ENCODE data around the gene SMIM36.

Gene SMIM36

DNA sequence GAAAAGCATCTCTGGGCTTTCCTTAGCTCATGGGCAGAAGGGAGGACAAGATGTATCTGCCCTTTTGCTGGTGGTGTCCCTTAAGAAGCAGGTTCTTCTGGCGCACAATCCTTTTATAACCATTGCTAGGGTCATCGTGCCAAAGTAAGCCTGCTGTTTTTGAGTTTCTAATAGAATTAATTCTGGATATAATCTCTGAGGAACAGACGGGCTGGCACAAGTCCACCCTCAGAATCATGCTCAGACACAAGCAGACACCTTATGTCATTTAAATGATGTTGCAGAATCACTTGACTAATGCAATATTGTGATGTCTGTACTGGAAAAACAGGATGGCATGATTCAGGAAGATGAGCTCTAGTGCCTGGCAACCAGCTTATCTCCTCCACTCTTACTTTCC, 70.9 kb downstream of the SMIM36 start:
- TF ChIP-seq EZH2 (optimal IDR thresholded peaks at IDR 0.05; ENCODE audit: low read depth, low read length) (no peak), EZH2phosphoT487 (IDR thresholded peaks at IDR 0.05; ENCODE audit: low read length) (no peak)
- TF ChIP-seq, protein P1, sequence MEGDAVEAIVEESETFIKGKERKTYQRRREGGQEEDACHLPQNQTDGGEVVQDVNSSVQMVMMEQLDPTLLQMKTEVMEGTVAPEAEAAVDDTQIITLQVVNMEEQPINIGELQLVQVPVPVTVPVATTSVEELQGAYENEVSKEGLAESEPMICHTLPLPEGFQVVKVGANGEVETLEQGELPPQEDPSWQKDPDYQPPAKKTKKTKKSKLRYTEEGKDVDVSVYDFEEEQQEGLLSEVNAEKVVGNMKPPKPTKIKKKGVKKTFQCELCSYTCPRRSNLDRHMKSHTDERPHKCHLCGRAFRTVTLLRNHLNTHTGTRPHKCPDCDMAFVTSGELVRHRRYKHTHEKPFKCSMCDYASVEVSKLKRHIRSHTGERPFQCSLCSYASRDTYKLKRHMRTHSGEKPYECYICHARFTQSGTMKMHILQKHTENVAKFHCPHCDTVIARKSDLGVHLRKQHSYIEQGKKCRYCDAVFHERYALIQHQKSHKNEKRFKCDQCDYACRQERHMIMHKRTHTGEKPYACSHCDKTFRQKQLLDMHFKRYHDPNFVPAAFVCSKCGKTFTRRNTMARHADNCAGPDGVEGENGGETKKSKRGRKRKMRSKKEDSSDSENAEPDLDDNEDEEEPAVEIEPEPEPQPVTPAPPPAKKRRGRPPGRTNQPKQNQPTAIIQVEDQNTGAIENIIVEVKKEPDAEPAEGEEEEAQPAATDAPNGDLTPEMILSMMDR (IDR thresholded peaks at IDR 0.05; ENCODE audit: low read length), result no peak
- Histone ChIP-seq H3K9me3 (replicated peaks; ENCODE audit: insufficient read depth, low read length) (no peaks in the 10 kb centered on the region), H3K27ac (ENCODE audit: low read length) (no peak overlapping the region), H3K9me2 (replicated peaks; ENCODE audit: insufficient read depth, low read length) (no peaks in the 10 kb centered on the region), H3K36me3 (replicated peaks; ENCODE audit: insufficient read depth, low read length) (no peaks in the 10 kb centered on the region), H3K4me3 (ENCODE audit: low read length) (no peak overlapping the region), H3K27me3 (replicated peaks; ENCODE audit: insufficient read depth, low read length) (no peaks in the 10 kb centered on the region), H3K9ac (ENCODE audit: low read length) (no peak overlapping the region), H3K4me2 (ENCODE audit: low read depth, low read length) (no peak overlapping the region), H2AFZ (ENCODE audit: low read length) (no peak overlapping the region), H3K79me2 (ENCODE audit: low read length) (no peaks in the 10 kb centered on the region), H4K20me1 (ENCODE audit: insufficient read depth, low read length) (no peaks in the 10 kb centered on the region), H3F3A (ENCODE audit: insufficient read depth, low read length) (peaks cover 9% of the 10 kb centered on the region), H3K4me1 (ENCODE audit: low read length) (peaks cover 19% of the 10 kb centered on the region)
- DNase-seq, result no peak

DNA sequence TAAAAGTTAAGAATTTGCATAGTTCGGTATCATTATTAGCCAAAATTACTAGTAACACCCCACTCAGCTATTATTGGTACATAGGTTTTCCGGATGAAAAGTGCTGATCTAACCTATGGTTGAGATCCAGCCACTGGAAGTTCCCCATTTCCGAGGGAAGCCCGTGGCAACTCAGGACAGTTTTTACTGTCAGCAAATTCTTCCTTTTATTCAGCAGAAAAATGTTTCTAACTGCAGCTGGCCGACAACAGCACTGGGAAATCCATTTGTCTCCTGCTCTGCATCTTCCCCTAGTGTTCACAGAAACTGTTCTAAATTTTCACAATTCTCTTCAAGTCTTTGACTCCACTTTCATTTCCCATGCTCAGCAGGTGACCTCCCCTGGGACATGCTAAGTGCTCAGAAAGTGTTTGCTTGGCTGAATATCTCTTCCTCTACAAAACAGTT, 74.1 kb downstream of the SMIM36 start:
- TF ChIP-seq, protein P1 (IDR thresholded peaks at IDR 0.05; ENCODE audit: low read length), result no peak
- Histone ChIP-seq H3K9ac (ENCODE audit: low read length) (no peak overlapping the region), H3K79me2 (ENCODE audit: low read length) (no peaks in the 10 kb centered on the region), H3K27ac (ENCODE audit: low read length) (peak overlapping the region; percentile 26; the same call in 1 of the 2 replicates), H3K9me3 (replicated peaks; ENCODE audit: insufficient read depth, low read length) (no peaks in the 10 kb centered on the region), H2AFZ (ENCODE audit: low read length) (0 out of 2 replicates have a peak overlapping the region, but pooled peaks have one; percentile 40), H3K4me2 (ENCODE audit: low read depth, low read length) (peak overlapping the region; percentile 69), H3K36me3 (replicated peaks; ENCODE audit: insufficient read depth, low read length) (no peaks in the 10 kb centered on the region), H4K20me1 (ENCODE audit: insufficient read depth, low read length) (no peaks in the 10 kb centered on the region), H3F3A (ENCODE audit: insufficient read depth, low read length) (peaks cover 9% of the 10 kb centered on the region), H3K4me3 (ENCODE audit: low read length) (peak overlapping the region; percentile 39), H3K27me3 (replicated peaks; ENCODE audit: insufficient read depth, low read length) (no peaks in the 10 kb centered on the region), H3K9me2 (replicated peaks; ENCODE audit: insufficient read depth, low read length) (no peaks in the 10 kb centered on the region), H3K4me1 (ENCODE audit: low read length) (peaks cover 19% of the 10 kb centered on the region)
- peak; percentile 59 for DNase-seq

DNA sequence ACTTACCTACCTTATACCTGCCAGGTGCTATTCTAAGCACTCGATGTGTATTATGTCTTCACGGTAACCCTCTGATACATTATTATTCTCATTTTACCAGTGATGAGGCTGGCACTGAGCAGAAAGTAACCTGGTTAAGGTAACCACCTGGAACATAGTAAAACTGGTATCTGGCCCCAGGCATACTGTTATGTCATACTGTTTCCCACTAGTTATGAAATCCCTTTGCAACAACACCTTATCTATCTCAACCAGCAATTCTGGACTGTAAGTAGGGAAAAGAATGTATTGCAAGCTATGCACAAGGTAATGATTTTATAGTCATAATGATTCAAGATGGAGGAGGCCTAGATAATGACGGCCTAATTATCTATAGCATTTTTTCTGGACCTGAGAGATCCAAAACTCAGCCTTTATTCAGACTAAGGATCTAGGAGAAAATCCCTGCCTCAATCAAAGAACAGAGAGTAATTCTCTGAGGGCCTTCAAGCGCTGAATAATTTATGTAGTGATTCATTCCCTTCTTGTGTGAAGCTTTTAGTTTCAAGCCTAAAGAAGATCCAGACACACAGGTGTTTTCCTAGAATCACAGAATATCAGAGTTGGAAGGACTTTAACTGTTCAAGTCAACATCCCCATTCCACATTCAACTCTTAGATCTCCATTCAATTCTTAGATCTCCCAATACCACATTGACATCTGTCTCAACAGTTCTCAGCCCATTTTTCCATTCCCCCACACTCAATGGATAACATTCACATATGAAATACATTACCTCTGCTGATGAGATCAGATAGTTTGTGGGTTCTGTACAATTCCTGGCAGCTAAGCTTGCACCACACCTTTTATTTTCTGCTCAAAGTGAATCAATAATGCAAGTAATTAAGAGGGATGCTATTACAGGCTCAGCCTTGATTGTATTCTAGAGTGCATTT, 74.8 kb downstream of the SMIM36 start:
- H2AFZ ChIP-seq (ENCODE audit: low read length), result 0 out of 2 replicates have a peak overlapping the region, but pooled peaks have one; percentile 40
- H3K27me3 ChIP-seq (replicated peaks; ENCODE audit: insufficient read depth, low read length), result no peaks in the 10 kb centered on the region
- no peaks in the 10 kb centered on the region for H3K36me3 ChIP-seq (replicated peaks; ENCODE audit: insufficient read depth, low read length)
- no peaks in the 10 kb centered on the region for H3K9me3 ChIP-seq (replicated peaks; ENCODE audit: insufficient read depth, low read length)
- peaks cover 9% of the 10 kb centered on the region for H3F3A ChIP-seq (ENCODE audit: insufficient read depth, low read length)
- DNase-seq, result no peak
- peak overlapping the region; percentile 39 for H3K4me3 ChIP-seq (ENCODE audit: low read length)
- TF ChIP-seq EZH2 (optimal IDR thresholded peaks at IDR 0.05; ENCODE audit: low read depth, low read length) (no peak), EZH2phosphoT487 (IDR thresholded peaks at IDR 0.05; ENCODE audit: low read length) (no peak)
- TF ChIP-seq, protein P1 (IDR thresholded peaks at IDR 0.05; ENCODE audit: low read length), result no peak
- H3K79me2 ChIP-seq (ENCODE audit: low read length), result no peaks in the 10 kb centered on the region
- H3K9me2 ChIP-seq (replicated peaks; ENCODE audit: insufficient read depth, low read length), result no peaks in the 10 kb centered on the region
- no peak overlapping the region for H3K9ac ChIP-seq (ENCODE audit: low read length)
- peak overlapping the region; percentile 26; the same call in 1 of the 2 replicates for H3K27ac ChIP-seq (ENCODE audit: low read length)
- H3K4me1 ChIP-seq (ENCODE audit: low read length), result peaks cover 19% of the 10 kb centered on the region
- H4K20me1 ChIP-seq (ENCODE audit: insufficient read depth, low read length), result no peaks in the 10 kb centered on the region
- peak overlapping the region; percentile 69 for H3K4me2 ChIP-seq (ENCODE audit: low read depth, low read length)
